ENCODE measurements around the gene SOX5. TPM values are rescaled to one million over a fixed set of nuclear protein-coding genes. Genes with fewer than 3 reads are reported as not detected.

Gene SOX5
- polyA plus RNA-seq, 1 of the 3 experiments (the other 2 are of a cell fraction): 0.21 TPM

DNA sequence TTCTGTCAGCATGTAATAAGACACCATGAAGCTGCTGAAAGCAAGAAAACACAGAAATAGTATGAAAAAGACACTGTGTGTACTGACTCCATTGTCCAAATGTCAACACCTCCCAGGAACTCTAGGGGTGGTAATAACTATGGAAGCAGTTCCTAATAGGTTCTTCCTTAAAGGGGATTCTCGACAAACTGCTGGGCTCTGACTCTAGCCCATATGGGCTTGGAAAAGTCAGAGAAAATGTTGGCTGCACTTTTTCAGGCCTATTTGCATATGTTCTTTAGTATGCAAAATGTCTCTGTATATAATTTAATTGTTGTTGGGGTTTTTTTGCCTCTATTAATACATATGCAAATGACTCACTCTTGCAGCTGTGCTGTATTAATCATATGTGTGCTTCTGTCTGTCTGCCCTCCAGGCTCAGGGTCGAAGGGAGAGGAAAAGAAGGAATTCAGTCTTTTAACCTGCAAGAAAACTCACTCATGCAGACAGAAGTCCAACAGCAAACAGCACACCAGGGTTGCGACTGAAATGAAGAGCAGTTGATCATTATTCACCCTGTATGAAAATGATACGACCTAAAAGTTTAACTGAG, 317.6 kb downstream of the SOX5 start:
- no peak for DNase-seq
- POLR2A ChIA-PET: no interaction called here

DNA sequence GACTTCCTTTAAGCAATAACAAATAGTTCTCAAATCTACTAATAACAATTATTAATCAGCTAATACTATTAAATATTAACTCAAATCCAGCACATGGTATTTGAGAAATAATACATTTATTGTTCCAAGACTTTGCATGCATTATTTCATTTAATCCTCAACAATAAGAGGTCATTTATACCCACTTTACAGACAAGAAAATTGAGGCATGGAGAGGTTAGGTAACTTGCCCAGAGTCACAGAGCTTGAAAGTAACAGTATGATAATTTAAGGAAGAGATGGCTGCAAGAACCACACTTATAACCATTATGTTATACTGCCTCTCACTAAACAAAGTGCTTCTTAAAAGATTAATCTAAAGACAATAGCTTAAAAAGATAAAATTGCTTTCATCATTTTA, 318.9 kb downstream of the SOX5 start:
- Histone ChIP-seq H2AFZ (ENCODE audit: low read depth) (no peak overlapping the region), H3K79me2 (ENCODE audit: insufficient read depth) (no peaks in the 10 kb centered on the region), H3K4me3 (ENCODE audit: low read depth in 2 of 2, low read length in 1 of 2) (no peak overlapping the region), H3F3A (replicated peaks; ENCODE audit: insufficient read depth) (no peaks in the 10 kb centered on the region), H3K9me3 (no peaks in the 10 kb centered on the region; the same call in 1 of the 2 replicates), H4K20me1 (ENCODE audit: insufficient read depth) (no peaks in the 10 kb centered on the region), H3K9me2 (no peaks in the 10 kb centered on the region), H3K4me1 (ENCODE audit: control insufficient read depth in 1 of 2, insufficient read depth in 2 of 2, low read depth in 1 of 2, low read length in 1 of 2) (no peaks in the 10 kb centered on the region), H3K4me2 (no peak overlapping the region), H3K27me3 (ENCODE audit: insufficient read depth) (no peaks in the 10 kb centered on the region), H3K9ac (no peak overlapping the region), H3K36me3 (replicated peaks in 1 of 2; ENCODE audit: control insufficient read depth in 1 of 2, insufficient read depth in 2 of 2, low read length in 1 of 2) (no peaks in the 10 kb centered on the region), H3K27ac (ENCODE audit: low read depth in 2 of 2, low read length in 1 of 2) (no peak overlapping the region)
- DNase-seq: no peak
- TF ChIP-seq EZH2phosphoT487 (IDR thresholded peaks at IDR 0.05; ENCODE audit: borderline replicate concordance, low read depth) (no peak), MEF2A (IDR thresholded peaks at IDR 0.05; ENCODE audit: borderline replicate concordance, low read depth) (no peak), EP300 (IDR thresholded peaks at IDR 0.05; ENCODE audit: borderline replicate concordance in 1 of 2, low read depth in 1 of 2, low read length in 1 of 2) (no peak), NFIC (IDR thresholded peaks at IDR 0.05; ENCODE audit: borderline replicate concordance) (no peak), TCF12 (IDR thresholded peaks at IDR 0.05) (no peak), FOSL2 (IDR thresholded peaks at IDR 0.05; ENCODE audit: borderline replicate concordance, low read depth) (no peak), RCOR1 (IDR thresholded peaks at IDR 0.05; ENCODE audit: low read length) (no peak)
- TF ChIP-seq, protein P1, sequence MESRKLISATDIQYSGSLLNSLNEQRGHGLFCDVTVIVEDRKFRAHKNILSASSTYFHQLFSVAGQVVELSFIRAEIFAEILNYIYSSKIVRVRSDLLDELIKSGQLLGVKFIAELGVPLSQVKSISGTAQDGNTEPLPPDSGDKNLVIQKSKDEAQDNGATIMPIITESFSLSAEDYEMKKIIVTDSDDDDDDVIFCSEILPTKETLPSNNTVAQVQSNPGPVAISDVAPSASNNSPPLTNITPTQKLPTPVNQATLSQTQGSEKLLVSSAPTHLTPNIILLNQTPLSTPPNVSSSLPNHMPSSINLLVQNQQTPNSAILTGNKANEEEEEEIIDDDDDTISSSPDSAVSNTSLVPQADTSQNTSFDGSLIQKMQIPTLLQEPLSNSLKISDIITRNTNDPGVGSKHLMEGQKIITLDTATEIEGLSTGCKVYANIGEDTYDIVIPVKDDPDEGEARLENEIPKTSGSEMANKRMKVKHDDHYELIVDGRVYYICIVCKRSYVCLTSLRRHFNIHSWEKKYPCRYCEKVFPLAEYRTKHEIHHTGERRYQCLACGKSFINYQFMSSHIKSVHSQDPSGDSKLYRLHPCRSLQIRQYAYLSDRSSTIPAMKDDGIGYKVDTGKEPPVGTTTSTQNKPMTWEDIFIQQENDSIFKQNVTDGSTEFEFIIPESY (IDR thresholded peaks at IDR 0.05; ENCODE audit: borderline replicate concordance, low read depth): no peak
- ChIA-PET POLR2A (no interaction called here), CTCF (interaction anchor here (0.7 kb wide), 1 partner anchor 100 kb away, joined by 3 read pairs; no protein-coding TSS in a partner anchor)

More for the DNA sequence above, 317.6 kb downstream of the SOX5 start:
- WGBS (ENCODE audit: low lambda C conversion rate): 64% methylated on average over 4 of the region's 4 CpGs
- Histone ChIP-seq H4K20me1 (ENCODE audit: insufficient read depth) (no peaks in the 10 kb centered on the region), H3F3A (replicated peaks; ENCODE audit: insufficient read depth) (no peaks in the 10 kb centered on the region), H3K4me2 (no peak overlapping the region), H3K9ac (no peak overlapping the region), H3K27me3 (ENCODE audit: insufficient read depth) (no peaks in the 10 kb centered on the region), H3K9me3 (no peaks in the 10 kb centered on the region; the same call in 1 of the 2 replicates), H3K4me1 (ENCODE audit: control insufficient read depth in 1 of 2, insufficient read depth in 2 of 2, low read depth in 1 of 2, low read length in 1 of 2) (no peaks in the 10 kb centered on the region), H3K36me3 (replicated peaks in 1 of 2; ENCODE audit: control insufficient read depth in 1 of 2, insufficient read depth in 2 of 2, low read length in 1 of 2) (no peaks in the 10 kb centered on the region), H3K27ac (ENCODE audit: low read depth in 2 of 2, low read length in 1 of 2) (no peak overlapping the region), H3K4me3 (ENCODE audit: low read depth in 2 of 2, low read length in 1 of 2) (no peak overlapping the region), H3K79me2 (ENCODE audit: insufficient read depth) (no peaks in the 10 kb centered on the region), H2AFZ (ENCODE audit: low read depth) (no peak overlapping the region), H3K9me2 (no peaks in the 10 kb centered on the region)
- CTCF ChIA-PET: no interaction called here
- no peak for TF ChIP-seq MXI1 (IDR thresholded peaks at IDR 0.05; ENCODE audit: low read depth, low read length)
- no peak for TF ChIP-seq NRF1 (IDR thresholded peaks at IDR 0.05; ENCODE audit: low read depth, low read length)
- no peak for TF ChIP-seq TCF12 (IDR thresholded peaks at IDR 0.05)
- no peak for TF ChIP-seq GABPA (IDR thresholded peaks at IDR 0.05; ENCODE audit: low read depth)

All from SK-N-SH (cell line).